ENCODE data around the gene CTF1.

Gene CTF1

DNA sequence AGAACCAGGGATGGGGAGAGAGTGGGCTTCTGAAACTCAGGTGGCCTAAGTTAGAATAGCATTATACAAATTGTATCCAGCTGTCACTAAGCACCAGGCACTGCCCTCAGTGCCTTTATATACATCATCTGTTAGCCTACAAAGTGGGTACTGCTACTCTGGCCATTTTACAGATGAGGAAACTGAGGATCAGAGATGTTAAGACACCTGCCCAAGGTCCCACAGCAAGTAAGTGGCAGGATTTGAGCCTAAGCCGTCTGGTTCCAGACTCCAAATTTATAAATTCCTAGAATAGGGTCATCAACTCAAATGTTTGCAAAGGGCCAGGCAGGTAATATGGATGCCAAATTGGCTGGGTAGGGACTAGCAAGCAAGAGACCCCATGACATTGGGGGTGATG lies 54.8 kb downstream of the CTF1 start:
- FAIRE-seq (no peak), DNase-seq (ENCODE audit: insufficient read length, low spot score) (no peak)

- FAIRE-seq, result no peak
These were observed 55.3 kb downstream of the CTF1 start for GRCh38 chr16:30951750-30952149.

GRCh38 chr16:30953111-30953510 lies 56.7 kb downstream of the CTF1 start:
- FAIRE-seq (no peak), DNase-seq (ENCODE audit: insufficient read length, low spot score) (no peak)

More at GRCh38 chr16:30951750-30952149, 55.3 kb downstream of the CTF1 start:
- DNase-seq (ENCODE audit: insufficient read length, low spot score), result no peak
